Activated naive CD4-positive, alpha-beta T cell treated with anti-CD3 and anti-CD28 coated beads for 36 hours (primary cell): Measurements from ENCODE around the gene SIGLEC1. TPM values are rescaled to one million over a fixed set of nuclear protein-coding genes. Genes with fewer than 3 reads are reported as not detected.

ENCODE experiments used
- CTCF ChIA-PET: fragments of 350-600 bp; sonication (Branson Sonifier 250); formaldehyde crosslinking; loops from one replicate; lab custom pipeline; 2021; ENCODE audit warnings: antibody characterized with exemption; lab: Charles Lee
- DNase-seq: peaks from one replicate; pipeline ENCODE4 v3.0.0-alpha.2; 2020
- H3K27ac Mint-ChIP-seq: one replicate; pipeline ENCODE4 v1.8.0; 2021; ENCODE audit warnings: mild to moderate bottlenecking, mixed read lengths
- H3K27me3 Mint-ChIP-seq: one replicate; pipeline ENCODE4 v1.8.0; 2021; ENCODE audit warnings: low read depth, mixed read lengths
- H3K36me3 Mint-ChIP-seq: one replicate; pipeline ENCODE4 v1.8.0; 2021; ENCODE audit warnings: low read depth, mixed read lengths
- H3K4me1 Mint-ChIP-seq: one replicate; pipeline ENCODE4 v1.8.0; 2021; ENCODE audit warnings: low read depth, mixed read lengths
- H3K4me3 Mint-ChIP-seq: one replicate; pipeline ENCODE4 v1.8.0; 2021; ENCODE audit warnings: mild to moderate bottlenecking, moderate library complexity, mixed read lengths
- H3K9me3 Mint-ChIP-seq: one replicate; pipeline ENCODE4 v1.8.0; 2021; ENCODE audit warnings: mixed read lengths
- intact Hi-C: fragments of 100-400 bp; cut with micrococcal nuclease; formaldehyde crosslinking; loops from one replicate; pipeline ENCODE4 v1.15.1; 2023
- total RNA-seq, 2 experiments: library from RNA; stranded (reverse); gene quantifications; one replicate each; pipeline ENCODE4 v1.2.3, GENCODE V29; 2021

SIGLEC1 gene
- total RNA-seq: under 1 TPM in 1 of 2 experiments, not detected in 1; 0.02 TPM

DNA sequence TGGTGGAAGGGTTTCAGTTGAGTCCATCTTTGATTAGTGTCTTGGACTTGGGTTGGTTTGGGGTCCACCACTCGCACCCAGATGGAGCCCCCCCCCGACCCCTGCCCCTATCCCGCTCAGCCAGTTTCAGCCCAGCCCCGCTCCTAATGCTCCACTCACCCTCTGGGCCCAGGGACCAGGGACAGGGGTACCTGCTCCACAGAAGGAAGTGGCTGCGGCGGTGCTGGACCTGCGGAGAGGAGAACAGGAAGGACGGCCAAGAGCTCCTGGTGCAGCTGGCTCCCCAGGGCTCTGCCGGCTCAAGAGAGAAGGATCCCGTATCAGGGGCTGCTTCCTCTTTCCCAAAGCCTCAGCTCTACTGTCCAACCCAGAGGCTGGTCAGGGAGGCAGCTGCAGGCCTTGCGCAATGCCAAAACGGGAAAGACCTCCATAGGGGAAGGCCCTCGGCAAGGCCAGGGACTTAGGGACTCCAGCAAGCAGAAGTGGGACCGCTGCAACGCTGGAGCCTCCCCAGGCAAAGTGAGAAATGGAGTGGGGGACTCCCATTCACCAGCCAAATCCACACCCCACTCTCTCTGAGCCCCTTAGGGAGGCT lies at the start of gene SIGLEC1:
SIGLEC1 (minus strand) TSS at position 322 of the 595 bp plus-strand sequence. CDS start 5,472 bp downstream, outside the sequence.
- no peaks in the 10 kb centered on the region for H3K9me3 Mint-ChIP-seq
- no peak for DNase-seq
- intact Hi-C loops: no loop called here
- no peak within 1 kb of the TSS for H3K4me3 Mint-ChIP-seq
- CTCF ChIA-PET: interaction anchor here (0.6 to 0.7 kb wide), 2 partner anchors 29 to 149 kb away, joined by 3 read pairs; no protein-coding TSS in a partner anchor
- no peak within 1 kb of the TSS for H3K27ac Mint-ChIP-seq
- no peaks in the 10 kb centered on the region for H3K4me1 Mint-ChIP-seq
- H3K36me3 Mint-ChIP-seq: no peaks in the 10 kb centered on the region
- H3K27me3 Mint-ChIP-seq: peaks cover 5% of the 10 kb centered on the region

DNA sequence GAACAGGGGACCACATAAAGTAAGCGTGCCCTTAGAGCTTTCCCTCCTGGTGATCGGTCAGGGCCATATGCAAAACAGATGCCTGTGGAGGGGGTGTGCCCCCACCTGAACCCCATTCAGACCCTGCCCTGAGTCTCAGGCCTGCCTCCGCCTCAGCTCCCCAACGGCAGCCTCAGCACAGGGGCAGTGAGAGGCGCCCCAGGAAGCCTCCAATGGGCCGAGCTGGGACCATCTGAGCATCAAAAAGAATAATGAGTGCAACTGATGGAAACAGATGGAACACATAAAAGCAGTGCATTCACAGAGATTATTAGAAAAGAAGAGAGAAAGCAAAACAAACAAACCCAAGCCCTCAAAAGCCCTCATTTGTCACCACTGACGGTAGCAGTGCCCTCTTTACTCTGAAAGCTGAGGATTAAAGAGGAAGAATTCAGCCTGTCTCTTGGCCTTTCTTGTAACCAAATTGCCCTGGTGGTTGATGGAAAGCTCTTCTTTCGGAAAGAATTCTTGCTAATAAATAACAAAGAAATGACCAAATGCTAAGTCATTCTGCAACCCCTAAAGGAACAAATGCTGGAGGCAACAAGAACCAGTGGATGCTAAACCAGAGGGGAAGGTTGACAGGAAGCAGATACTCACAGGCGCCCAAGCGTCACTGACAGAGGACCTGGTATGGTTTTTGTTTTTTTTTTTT lies 48.4 kb upstream of the SIGLEC1 start:
- Mint-ChIP-seq H3K27ac (no peak overlapping the region), H3K9me3 (no peaks in the 10 kb centered on the region), H3K4me3 (no peak overlapping the region), H3K36me3 (peaks cover 15% of the 10 kb centered on the region), H3K4me1 (peaks cover 8% of the 10 kb centered on the region), H3K27me3 (no peaks in the 10 kb centered on the region)
- DNase-seq: no peak
- intact Hi-C loops: no loop called here
- CTCF ChIA-PET: interaction anchor here (1.0 to 1.1 kb wide), 2 partner anchors 8 to 10 kb away, joined by 3 to 4 read pairs; no protein-coding TSS in a partner anchor

- Mint-ChIP-seq H3K4me1 (peaks cover 2% of the 10 kb centered on the region), H3K36me3 (peaks cover 15% of the 10 kb centered on the region), H3K27me3 (no peaks in the 10 kb centered on the region), H3K9me3 (no peaks in the 10 kb centered on the region), H3K27ac (no peak overlapping the region), H3K4me3 (no peak overlapping the region)
- intact Hi-C loops: no loop called here
- no peak for DNase-seq
- CTCF ChIA-PET: interaction anchor here (1.0 to 1.1 kb wide), 2 partner anchors 9 kb away, joined by 3 to 4 read pairs; no protein-coding TSS in a partner anchor
These were observed 47.5 kb upstream of the SIGLEC1 start for GRCh38 chr20:3759884-3760283.

DNA sequence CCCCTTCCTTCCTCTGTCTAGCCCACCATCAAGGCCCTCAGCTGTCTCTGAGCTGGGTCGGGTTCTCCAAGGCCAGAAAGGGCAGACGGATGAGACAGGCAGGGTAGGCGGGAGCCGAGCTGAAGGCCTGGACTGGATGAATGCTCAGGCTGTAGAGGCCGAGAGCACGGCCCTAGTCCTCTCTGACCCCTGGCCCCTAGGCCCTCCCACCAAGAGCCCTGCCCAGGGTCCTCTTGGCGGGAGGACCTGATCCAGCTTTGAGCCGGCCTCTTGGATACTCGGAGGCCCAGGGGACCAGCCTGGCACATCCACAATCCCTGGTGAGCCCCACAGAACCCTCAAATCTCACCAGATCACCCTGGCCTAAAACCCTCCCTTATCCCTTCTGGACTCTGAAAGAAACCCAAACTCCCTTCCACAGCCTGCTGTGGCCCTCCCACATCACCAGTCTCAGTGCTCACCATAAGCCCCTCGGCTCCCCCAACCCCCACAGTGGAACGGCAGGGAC lies 47.0 kb upstream of the SIGLEC1 start:
- DNase-seq: no peak
- H3K9me3 Mint-ChIP-seq: no peaks in the 10 kb centered on the region
- H3K27me3 Mint-ChIP-seq: no peaks in the 10 kb centered on the region
- CTCF ChIA-PET: interaction anchor here (1.1 to 3.0 kb wide), 4 partner anchors 9 to 95 kb away, joined by 3 to 11 read pairs (median 4); partner anchors contain the start of gene ADISSP
- no peak overlapping the region for H3K4me3 Mint-ChIP-seq
- H3K27ac Mint-ChIP-seq: no peak overlapping the region
- intact Hi-C loops: no loop called here
- no peaks in the 10 kb centered on the region for H3K4me1 Mint-ChIP-seq
- H3K36me3 Mint-ChIP-seq: peaks cover 15% of the 10 kb centered on the region

DNA sequence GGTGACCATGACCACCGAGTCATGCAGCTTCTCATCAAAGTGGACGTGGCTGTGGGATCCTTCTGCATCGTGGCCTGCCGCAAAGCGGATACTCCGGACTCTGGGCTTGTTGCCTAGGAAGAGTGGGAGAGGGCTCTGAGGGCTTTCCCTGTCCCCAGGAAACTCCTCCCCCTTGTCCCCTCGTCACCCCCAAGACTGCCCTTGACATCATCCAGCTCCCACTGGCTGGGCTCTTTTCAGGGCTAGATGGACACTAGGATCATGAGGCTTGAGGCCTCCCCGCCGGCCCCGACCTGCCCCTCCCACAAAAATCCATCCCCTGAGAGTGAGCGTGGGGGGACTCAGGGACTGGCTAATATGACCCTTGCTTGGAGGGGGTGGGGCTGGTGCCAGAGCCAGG lies 46.2 kb upstream of the SIGLEC1 start:
- no peak for DNase-seq
- no peak overlapping the region for H3K4me3 Mint-ChIP-seq
- H3K27me3 Mint-ChIP-seq: no peaks in the 10 kb centered on the region
- H3K27ac Mint-ChIP-seq: no peak overlapping the region
- H3K36me3 Mint-ChIP-seq: peaks cover 15% of the 10 kb centered on the region
- intact Hi-C loops: no loop called here
- CTCF ChIA-PET: interaction anchor here (1.2 to 3.0 kb wide), 7 partner anchors 10 to 334 kb away, joined by 3 to 11 read pairs (median 5); partner anchors contain the start of gene ADISSP
- no peaks in the 10 kb centered on the region for H3K9me3 Mint-ChIP-seq
- H3K4me1 Mint-ChIP-seq: no peaks in the 10 kb centered on the region

DNA sequence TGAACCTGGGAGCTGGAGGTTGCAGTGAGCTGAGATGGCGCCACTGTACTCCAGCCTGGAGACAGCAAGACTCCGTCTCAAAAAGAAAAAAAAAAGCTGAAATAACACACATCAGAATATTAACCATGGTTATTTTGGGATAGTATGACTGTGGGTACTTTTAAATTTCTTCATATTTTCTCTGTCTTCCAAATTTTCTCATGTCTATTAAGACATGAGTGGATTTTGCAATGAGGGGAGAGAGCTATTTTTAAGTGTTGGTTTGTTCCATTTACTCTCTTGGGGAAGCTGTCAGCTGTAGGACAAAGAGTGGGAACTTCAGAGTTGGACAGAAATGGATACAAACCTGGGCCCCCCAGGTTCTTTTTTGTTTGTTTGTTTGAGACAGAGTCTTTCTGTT lies 44.9 kb upstream of the SIGLEC1 start:
- peaks cover 15% of the 10 kb centered on the region for H3K36me3 Mint-ChIP-seq
- CTCF ChIA-PET: interaction anchor here (0.6 to 3.0 kb wide), 10 partner anchors 10 to 335 kb away, joined by 3 to 11 read pairs (median 5); partner anchors contain the start of gene ADISSP
- H3K27ac Mint-ChIP-seq: no peak overlapping the region
- intact Hi-C loops: no loop called here
- H3K9me3 Mint-ChIP-seq: no peaks in the 10 kb centered on the region
- no peak for DNase-seq
- H3K27me3 Mint-ChIP-seq: no peaks in the 10 kb centered on the region
- peaks cover 4% of the 10 kb centered on the region for H3K4me1 Mint-ChIP-seq
- H3K4me3 Mint-ChIP-seq: no peak overlapping the region

- Mint-ChIP-seq H3K27ac (no peak overlapping the region), H3K4me1 (peaks cover 7% of the 10 kb centered on the region), H3K9me3 (no peaks in the 10 kb centered on the region), H3K27me3 (no peaks in the 10 kb centered on the region), H3K4me3 (no peak overlapping the region), H3K36me3 (peaks cover 12% of the 10 kb centered on the region)
- intact Hi-C loops: no loop called here
- no peak for DNase-seq
- CTCF ChIA-PET: interaction anchor here (0.6 to 3.8 kb wide), 4 partner anchors 13 to 320 kb away, joined by 3 to 23 read pairs (median 6); partner anchors contain the start of genes ADISSP and CENPB
These were observed 43.5 kb upstream of the SIGLEC1 start for GRCh38 chr20:3755814-3756480.

- CTCF ChIA-PET: interaction anchor here (0.5 to 3.8 kb wide), 5 partner anchors 9 to 99 kb away, joined by 3 to 23 read pairs (median 3); partner anchors contain the start of genes ADISSP and CENPB
- Mint-ChIP-seq H3K4me3 (no peak overlapping the region), H3K27ac (no peak overlapping the region), H3K4me1 (peaks cover 7% of the 10 kb centered on the region), H3K27me3 (no peaks in the 10 kb centered on the region), H3K36me3 (peaks cover 13% of the 10 kb centered on the region), H3K9me3 (no peaks in the 10 kb centered on the region)
- intact Hi-C loops: no loop called here
- no peak for DNase-seq
These were observed 42.9 kb upstream of the SIGLEC1 start for GRCh38 chr20:3755269-3755668.

- CTCF ChIA-PET: interaction anchor here (1.1 to 3.8 kb wide), 3 partner anchors 10 to 100 kb away, joined by 3 to 23 read pairs (median 3); partner anchors contain the start of gene ADISSP
- H3K36me3 Mint-ChIP-seq: peaks cover 13% of the 10 kb centered on the region
- no peak for DNase-seq
- no peak overlapping the region for H3K4me3 Mint-ChIP-seq
- H3K27me3 Mint-ChIP-seq: no peaks in the 10 kb centered on the region
- H3K9me3 Mint-ChIP-seq: no peaks in the 10 kb centered on the region
- intact Hi-C loops: no loop called here
- H3K27ac Mint-ChIP-seq: no peak overlapping the region
- peaks cover 7% of the 10 kb centered on the region for H3K4me1 Mint-ChIP-seq
These were observed 41.9 kb upstream of the SIGLEC1 start for GRCh38 chr20:3754276-3754630.

DNA sequence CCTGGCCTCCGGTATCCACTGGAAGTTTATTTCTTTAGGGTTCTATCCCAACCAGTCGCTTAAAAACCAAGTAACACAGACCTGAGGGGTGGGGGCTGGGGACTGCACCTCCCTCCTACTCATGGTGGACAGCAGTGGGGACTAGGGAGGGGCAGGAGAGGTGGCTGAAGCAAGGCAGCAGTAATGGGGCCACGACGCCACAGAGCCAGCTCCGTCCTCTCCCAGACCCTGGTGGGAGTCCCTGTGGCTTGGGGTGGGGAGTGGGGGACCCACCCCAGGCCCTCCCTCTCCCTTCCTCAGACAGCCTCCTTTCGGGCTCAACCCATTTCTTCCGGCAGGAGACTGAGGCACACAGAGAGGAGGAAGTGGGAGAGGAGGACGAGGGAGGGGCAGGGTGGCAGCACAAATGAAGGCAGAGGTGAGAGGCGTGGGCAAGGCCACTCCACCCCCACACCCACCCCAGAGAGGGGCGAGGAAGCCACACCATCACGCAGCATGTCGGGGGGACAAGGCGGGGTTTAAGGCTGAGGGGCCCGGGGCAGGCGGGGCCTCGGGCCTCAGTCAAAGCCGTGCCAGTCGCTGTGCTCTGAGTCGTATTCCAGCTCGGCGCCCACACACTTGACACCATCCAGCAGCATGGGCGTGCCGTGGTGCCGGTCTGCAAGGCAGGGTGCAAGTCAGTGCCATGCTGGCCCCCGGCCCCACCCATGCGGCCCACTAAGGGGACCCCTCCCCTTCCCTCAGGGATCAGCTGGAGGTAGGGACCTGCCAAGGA lies 41.3 kb upstream of the SIGLEC1 start:
- H3K27me3 Mint-ChIP-seq: no peaks in the 10 kb centered on the region
- intact Hi-C loops: loop anchor here (1.0 to 2.0 kb wide), 7 partner anchors 15 to 332 kb away; partner anchors contain the start of genes AP5S1, CENPB and MAVS
- peaks cover 13% of the 10 kb centered on the region for H3K36me3 Mint-ChIP-seq
- CTCF ChIA-PET: interaction anchor here (0.6 to 3.8 kb wide), 8 partner anchors 10 to 86 kb away, joined by 3 to 23 read pairs (median 4); partner anchors contain the start of genes ADISSP and AP5S1
- no peaks in the 10 kb centered on the region for H3K9me3 Mint-ChIP-seq
- H3K27ac Mint-ChIP-seq: no peak overlapping the region
- no peak for DNase-seq
- peaks cover 7% of the 10 kb centered on the region for H3K4me1 Mint-ChIP-seq
- no peak overlapping the region for H3K4me3 Mint-ChIP-seq

GRCh38 chr20:3753098-3753497 lies 40.7 kb upstream of the SIGLEC1 start:
- H3K36me3 Mint-ChIP-seq: peaks cover 11% of the 10 kb centered on the region

More at GRCh38 chr20:3753098-3753497, 40.7 kb upstream of the SIGLEC1 start:
- peaks cover 7% of the 10 kb centered on the region for H3K4me1 Mint-ChIP-seq
- CTCF ChIA-PET: interaction anchor here (0.9 to 3.8 kb wide), 6 partner anchors 13 to 68 kb away, joined by 3 to 23 read pairs (median 5); partner anchors contain the start of genes ADISSP and AP5S1
- H3K4me3 Mint-ChIP-seq: no peak overlapping the region
- no peaks in the 10 kb centered on the region for H3K27me3 Mint-ChIP-seq
- H3K9me3 Mint-ChIP-seq: no peaks in the 10 kb centered on the region
- peak; percentile 81 for DNase-seq
- intact Hi-C loops: loop anchor here (1.0 to 2.0 kb wide), 7 partner anchors 15 to 332 kb away; partner anchors contain the start of genes AP5S1, CENPB and MAVS
- H3K27ac Mint-ChIP-seq: no peak overlapping the region
